Brain microvascular endothelial cell (primary cell): ENCODE results near the gene OTUB1.

Experiments
- DNase-seq: peaks from one replicate; pipeline ENCODE4 v3.0.0-alpha.2; 2020
- H3K27ac ChIP-seq: fragments of 250-450 bp; sonication (Bioruptor Pico); 2 replicates; pipeline ENCODE4 v1.5.1; 2020; ENCODE audit warnings: mild to moderate bottlenecking, moderate library complexity
- H3K27me3 ChIP-seq: fragments of 250-450 bp; sonication (Bioruptor Pico); replicated peaks from 2 replicates; pipeline ENCODE4 v1.5.1; 2020; ENCODE audit warnings: mild to moderate bottlenecking
- H3K36me3 ChIP-seq: fragments of 250-450 bp; sonication (Bioruptor Pico); replicated peaks from 2 replicates; pipeline ENCODE4 v1.5.1; 2020; ENCODE audit warnings: mild to moderate bottlenecking
- H3K4me3 ChIP-seq: 2 replicates; pipeline ENCODE4 v1.5.1; 2011; ENCODE audit warnings: low read depth, mild to moderate bottlenecking, control low read depth, low read length, moderate library complexity
- in situ Hi-C: cut with HindIII; loops from 2 replicates; pipeline ENCODE4 v1.10.0; 2017; ENCODE audit warnings: low sequenced_read_pairs, low pct_ligation_motif_present
- TF ChIP-seq, protein P1 (sequence below): IDR thresholded peaks from 2 replicates; pipeline ENCODE4 v1.5.1; 2011; ENCODE audit warnings: low read depth, mild to moderate bottlenecking, moderate library complexity, low read length, control low read depth, inconsistent platforms; ENCODE audit errors: missing control alignments

Gene OTUB1

GRCh38 chr11:64007160-64007628 is 21.0 kb downstream of the OTUB1 start:
- no peaks in the 10 kb centered on the region for H3K36me3 ChIP-seq
- DNase-seq: no peak
- peak overlapping the region; percentile 12 for H3K4me3 ChIP-seq
- H3K27ac ChIP-seq: no peak overlapping the region
- TF ChIP-seq, protein P1, sequence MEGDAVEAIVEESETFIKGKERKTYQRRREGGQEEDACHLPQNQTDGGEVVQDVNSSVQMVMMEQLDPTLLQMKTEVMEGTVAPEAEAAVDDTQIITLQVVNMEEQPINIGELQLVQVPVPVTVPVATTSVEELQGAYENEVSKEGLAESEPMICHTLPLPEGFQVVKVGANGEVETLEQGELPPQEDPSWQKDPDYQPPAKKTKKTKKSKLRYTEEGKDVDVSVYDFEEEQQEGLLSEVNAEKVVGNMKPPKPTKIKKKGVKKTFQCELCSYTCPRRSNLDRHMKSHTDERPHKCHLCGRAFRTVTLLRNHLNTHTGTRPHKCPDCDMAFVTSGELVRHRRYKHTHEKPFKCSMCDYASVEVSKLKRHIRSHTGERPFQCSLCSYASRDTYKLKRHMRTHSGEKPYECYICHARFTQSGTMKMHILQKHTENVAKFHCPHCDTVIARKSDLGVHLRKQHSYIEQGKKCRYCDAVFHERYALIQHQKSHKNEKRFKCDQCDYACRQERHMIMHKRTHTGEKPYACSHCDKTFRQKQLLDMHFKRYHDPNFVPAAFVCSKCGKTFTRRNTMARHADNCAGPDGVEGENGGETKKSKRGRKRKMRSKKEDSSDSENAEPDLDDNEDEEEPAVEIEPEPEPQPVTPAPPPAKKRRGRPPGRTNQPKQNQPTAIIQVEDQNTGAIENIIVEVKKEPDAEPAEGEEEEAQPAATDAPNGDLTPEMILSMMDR: no peak
- H3K27me3 ChIP-seq: no peaks in the 10 kb centered on the region
- in situ Hi-C loops: no loop called here

DNA sequence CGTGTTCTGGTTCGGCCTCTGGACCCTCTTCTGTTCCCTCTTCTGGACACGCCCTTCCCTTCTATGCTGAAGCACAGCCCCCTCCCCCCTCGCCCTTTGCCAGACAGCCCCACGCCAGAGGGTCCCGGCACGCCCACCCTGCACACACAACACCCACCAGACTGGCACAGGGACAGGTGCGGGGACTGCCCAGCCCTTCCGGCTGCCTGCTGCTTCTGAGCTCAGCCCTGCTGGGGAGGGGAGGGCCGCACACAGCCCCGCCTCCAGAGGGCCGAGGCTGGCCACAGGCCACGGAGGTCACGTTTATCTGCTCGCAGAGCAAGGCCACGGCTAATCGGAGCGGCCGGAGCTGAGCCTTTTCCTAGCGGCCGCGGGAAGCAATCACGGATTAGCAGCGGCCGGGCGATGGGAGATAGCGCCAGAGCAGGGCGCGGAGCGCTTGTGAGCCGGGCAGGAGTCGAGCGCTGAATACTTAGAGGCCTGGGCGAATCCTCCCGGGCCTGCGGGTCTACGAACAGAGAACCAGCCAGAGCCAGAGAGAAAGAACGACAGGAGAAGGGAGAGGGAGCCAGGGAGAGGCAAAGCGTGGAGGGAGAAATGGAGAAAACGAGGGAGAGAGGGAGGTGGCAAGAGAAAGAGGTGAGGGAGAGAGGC is 21.5 kb downstream of the OTUB1 start:
- TF ChIP-seq, protein P1: peak; percentile 43
- in situ Hi-C loops: no loop called here
- no peaks in the 10 kb centered on the region for H3K36me3 ChIP-seq
- no peak overlapping the region for H3K27ac ChIP-seq
- no peak overlapping the region for H3K4me3 ChIP-seq
- no peak for DNase-seq
- H3K27me3 ChIP-seq: no peaks in the 10 kb centered on the region

GRCh38 chr11:64008283-64008913 is 22.2 kb downstream of the OTUB1 start:
- Histone ChIP-seq H3K36me3 (no peaks in the 10 kb centered on the region), H3K4me3 (no peak overlapping the region), H3K27me3 (no peaks in the 10 kb centered on the region), H3K27ac (no peak overlapping the region)
- no peak for DNase-seq
- in situ Hi-C loops: no loop called here
- TF ChIP-seq, protein P1: no peak

GRCh38 chr11:64008914-64009633 is 22.8 kb downstream of the OTUB1 start:
- TF ChIP-seq, protein P1: no peak
- Histone ChIP-seq H3K27ac (no peak overlapping the region), H3K36me3 (no peaks in the 10 kb centered on the region), H3K27me3 (no peaks in the 10 kb centered on the region), H3K4me3 (no peak overlapping the region)
- in situ Hi-C loops: no loop called here
- DNase-seq: no peak

- H3K4me3 ChIP-seq: no peak overlapping the region
- no peaks in the 10 kb centered on the region for H3K27me3 ChIP-seq
- H3K27ac ChIP-seq: no peak overlapping the region
- in situ Hi-C loops: no loop called here
- DNase-seq: no peak
- no peaks in the 10 kb centered on the region for H3K36me3 ChIP-seq
- TF ChIP-seq, protein P1: no peak
Observed at GRCh38 chr11:64009710-64010109, 23.5 kb downstream of the OTUB1 start.
